CD4-positive, alpha-beta T cell treated with Interferon alpha-2 for 1 hour (primary cell): ENCODE measurements around the gene UBA52.
"Not testable (repeated sequence)": the region's sequence is repeated elsewhere in the genome, so short reads cannot be mapped to it uniquely, and the experiment has no call there.

ENCODE experiments used
- DNase-seq, 2 donors: peaks; one replicate each; pipeline ENCODE4 v3.0.0-alpha.2; 2020 to 2022

The UBA52 gene

DNA sequence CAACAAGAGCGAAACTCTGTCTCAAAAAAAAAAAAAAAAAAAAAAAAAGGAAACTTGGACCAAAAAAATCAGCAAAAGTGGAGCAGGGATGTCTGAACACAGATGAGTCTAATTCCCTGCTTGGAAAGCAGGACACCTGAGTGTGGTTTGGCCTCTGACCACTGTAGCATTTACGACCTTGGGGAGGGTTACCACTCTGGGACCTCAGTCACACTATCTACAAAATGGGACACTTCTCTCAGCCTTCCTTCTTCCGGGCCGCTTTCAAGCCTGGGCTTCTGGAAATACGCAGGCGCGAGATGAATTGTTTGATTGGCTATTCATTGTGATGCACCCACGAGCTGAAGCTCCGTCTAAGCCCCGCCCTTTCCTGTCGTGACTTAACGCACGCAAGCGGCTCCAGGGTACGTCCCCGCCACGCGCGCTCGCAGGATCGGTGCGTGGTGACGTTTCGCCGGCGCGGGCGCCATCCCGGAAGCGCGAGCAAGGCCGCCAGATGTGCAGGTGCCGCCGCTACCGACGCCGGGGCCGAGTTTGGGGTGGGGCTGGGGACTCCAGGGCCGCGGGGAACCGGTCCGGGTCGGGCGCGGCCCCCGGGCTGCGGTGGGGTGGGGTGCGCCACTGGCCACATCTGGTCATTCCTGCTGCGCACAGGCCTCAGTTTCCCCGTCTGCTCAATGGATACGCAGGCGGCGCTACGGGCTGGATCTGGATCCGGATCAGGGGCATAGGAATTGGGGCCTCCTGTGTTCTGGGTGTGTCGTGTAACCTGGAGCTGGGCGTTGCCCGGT, 14.1 kb upstream of the UBA52 start, which contains the start of gene KXD1:
TSS of gene KXD1 (plus strand) at position 460 of the 791 bp plus-strand sequence. CDS start 4,187 bp downstream, outside the sequence.
- DNase-seq = peak; percentile 99

DNA sequence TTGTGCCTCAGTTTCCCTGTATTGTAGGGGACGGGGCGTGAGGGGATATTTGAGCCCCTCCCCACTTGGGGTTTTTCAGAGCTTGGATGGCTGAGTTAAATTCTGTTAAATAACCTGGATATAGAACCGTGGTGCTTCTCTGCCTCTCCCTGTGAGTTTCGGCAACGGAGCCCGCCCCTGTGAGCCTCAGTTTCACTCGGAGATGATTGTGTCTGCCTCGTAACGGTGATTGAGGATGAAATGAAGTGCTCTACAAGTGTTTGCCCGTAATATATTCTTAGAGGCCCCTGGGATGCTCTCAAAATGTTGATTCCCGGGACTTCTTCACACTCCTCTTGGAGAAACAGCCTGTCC, 13.5 kb upstream of the UBA52 start:
- peak in 1 of 2 donors; percentile 17 for DNase-seq

DNA sequence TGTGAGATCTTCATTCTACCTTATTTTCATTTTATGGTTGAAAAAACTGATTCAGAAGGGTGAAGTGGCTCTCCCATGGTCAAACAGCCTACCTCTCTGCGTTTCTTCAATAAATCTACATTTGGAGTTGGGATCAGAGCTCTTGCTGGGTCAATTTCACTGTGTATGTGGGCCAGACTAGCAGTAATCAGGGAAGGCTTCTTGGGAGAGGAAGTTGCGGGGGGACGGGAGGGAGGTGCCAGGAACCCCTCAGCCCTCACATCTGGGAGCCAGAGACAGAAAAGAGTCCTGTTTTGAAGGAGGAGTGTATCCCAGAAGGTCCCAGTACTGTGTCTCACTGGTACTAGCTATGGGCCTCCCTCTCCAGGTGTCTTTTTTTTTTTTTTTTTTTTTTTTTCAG, 13.1 kb upstream of the UBA52 start:
- no peak for DNase-seq

DNA sequence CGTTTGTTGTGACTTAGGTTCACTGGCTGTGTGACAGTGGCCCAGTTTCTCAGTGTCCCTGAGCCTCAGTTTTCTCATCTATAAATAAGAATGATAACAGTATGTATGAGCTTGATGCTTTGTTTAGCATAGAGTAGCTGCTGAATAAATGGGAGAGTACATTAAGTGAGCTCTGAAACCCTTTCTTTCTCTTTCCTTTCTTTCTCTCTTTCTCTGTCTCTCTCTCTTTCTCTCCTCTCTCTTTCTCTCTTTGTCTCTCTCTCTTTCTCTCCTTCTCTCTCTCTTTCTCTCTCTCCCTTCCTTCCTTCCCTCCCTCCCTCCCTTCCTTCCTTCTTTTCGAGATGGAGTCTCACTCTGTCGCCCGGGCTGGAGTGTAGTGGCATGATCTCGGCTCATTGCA, 12.0 kb upstream of the UBA52 start:
- no peak for DNase-seq

DNA sequence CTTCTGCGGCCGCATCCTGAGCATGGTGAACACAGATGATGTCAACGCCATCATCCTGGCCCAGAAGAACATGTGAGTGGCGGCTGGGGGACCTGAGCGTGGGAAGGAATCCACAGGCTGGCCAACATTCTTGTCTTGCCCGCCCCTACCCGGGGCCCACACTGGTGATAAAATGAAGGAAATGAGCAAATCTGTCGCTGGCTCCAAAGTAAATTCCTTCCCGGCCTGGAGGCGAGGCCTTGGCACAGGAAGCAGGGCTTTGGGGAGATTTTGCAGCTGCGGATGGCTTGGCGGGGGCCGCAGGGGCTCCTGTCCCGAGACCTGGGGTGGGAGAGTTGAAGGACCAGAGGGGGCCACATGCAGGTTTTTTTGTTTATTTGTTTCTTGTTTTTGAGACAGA, 9.6 kb upstream of the UBA52 start:
- no peak for DNase-seq

DNA sequence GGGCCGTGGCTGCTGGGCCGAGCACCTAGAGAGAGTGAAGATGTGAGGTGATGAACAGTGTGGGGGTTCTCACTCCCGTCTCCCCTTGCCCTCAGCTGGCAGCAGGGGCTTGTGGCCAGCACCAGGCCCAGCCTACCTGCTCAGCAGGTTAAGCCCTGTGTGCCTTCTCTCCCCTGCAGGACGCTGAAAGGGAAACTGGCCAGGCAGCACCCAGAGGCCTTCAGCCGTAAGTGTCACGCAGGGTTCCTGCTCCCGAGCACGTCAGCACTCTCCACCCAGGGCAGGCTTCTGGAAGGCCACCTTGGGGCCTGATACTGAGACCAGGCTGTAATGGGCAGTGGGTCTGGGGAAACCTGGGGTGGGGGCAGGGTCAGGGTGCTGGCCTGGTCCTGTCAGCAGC, 4.7 kb upstream of the UBA52 start:
- DNase-seq = no peak

DNA sequence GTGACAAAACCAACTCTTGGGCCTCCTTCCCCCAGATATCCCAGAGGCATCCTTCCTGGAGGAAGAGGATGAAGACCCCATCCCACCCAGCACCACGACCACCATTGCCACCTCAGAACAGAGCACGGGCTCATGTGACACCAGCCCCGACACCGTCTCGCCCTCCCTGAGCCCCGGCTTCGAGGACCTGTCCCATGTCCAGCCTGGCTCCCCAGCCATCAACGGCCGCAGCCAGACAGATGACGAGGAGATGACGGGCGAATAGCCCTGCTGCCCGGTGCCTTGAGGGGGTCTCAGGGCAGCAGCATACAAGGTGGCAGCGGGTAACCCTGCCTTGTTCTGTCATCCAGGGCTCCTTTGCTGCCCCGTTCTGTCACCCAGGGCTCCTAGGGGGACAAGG, 3.3 kb upstream of the UBA52 start:
- DNase-seq = no peak

DNA sequence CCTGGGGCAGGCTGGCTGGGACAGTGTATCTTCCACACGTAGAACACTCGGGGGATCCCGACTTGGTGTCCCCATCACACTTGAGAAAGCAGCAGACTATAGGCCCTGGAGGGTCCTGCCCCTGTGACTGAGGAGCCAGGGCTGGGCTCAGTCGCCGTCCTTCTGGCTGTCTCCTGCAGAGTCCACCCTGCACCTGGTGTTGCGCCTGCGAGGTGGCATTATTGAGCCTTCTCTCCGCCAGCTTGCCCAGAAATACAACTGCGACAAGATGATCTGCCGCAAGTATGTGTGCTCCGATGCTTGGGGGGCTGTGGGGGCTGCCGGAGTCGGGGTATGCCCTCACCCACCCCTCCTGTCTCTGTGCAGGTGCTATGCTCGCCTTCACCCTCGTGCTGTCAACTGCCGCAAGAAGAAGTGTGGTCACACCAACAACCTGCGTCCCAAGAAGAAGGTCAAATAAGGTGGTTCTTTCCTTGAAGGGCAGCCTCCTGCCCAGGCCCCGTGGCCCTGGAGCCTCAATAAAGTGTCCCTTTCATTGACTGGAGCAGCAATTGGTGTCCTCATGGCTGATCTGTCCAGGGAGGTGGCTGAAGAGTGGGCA, 3.1 kb downstream of the UBA52 start:
- no peak for DNase-seq

DNA sequence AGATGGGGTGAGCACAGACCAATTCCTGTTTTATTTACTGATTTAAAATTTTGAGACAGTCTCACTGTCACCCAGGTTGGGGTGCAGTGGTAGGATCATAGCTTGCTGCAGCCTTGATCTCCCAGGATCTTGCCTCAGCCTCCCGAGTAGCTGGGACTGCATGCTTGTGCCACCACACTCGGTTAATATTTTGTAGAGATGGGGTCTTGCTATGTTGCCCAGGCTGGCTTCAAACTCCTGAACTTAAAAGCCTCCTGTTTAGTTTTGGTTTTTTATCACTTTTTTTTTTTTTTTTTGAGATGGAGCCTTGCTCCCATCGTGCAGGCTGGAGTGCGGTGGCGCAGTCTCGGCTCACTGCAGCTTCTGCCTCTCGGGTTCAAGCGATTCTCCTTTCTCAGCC, 4.7 kb downstream of the UBA52 start:
- no peak for DNase-seq

DNA sequence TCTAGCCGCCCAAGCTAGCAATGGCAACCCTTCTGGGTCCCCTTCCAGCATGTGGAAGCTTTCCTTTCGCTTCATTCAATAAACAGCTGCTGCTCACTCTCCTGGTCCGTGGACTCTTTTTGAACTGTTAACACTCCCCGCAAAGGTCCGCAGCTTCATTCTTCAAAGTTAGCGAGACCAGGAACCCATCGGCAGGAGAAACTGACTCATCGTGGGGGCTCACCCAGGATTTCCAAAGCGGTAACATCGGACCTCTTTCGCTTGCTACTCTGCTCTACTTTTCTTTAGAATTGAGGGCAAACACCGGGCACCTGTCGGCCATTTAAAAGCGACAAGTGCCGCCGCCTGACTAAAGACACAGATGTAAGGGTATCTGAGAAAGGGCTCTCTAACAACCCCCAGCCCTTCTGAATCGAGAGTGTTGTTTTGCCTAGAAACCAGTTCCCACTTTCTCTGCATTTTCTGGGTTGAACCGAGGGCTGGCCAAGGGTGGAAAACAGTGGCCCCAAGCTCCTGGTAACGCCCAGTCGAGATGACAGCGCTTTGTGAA, 5.8 kb downstream of the UBA52 start:
- DNase-seq = no peak

DNA sequence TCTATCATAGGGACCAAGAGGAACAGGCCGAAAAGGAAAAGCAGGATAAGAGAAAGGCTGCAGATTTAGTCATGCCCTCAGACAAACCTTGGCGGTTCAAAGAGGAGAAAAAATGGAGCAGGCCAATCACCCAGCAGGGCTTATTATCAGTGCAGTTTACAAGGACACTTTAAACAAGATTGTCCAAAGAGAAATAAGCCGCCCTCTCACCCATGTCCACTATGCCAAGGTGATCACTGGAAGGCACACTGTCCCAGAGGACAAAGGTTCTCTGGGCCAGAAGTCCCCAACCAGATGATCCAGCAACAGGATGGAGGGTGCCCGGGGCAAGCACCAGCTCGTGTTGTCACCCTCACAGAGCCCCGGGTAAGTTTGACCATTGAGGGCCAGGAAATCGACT, 8.7 kb downstream of the UBA52 start:
- no peak for DNase-seq

DNA sequence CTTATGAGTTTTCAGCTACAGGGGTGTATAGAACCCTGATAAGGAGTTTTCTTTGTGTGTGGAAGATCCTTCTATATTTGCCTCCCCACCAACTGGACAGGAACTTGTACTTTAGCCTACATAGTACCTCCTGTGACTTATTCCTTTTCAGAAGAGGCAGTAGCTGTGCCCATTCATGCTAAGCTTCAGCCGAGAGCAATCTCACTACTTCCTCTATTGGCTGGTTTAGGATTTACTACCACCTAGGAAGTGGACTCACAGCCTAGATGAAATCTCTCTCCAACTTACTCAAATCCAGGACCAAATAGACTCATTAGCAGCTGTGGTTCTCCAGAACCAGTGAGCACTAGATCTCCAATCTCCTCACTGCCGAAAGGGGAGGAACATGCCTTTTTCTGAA, 14.6 kb downstream of the UBA52 start:
- no peak for DNase-seq

DNA sequence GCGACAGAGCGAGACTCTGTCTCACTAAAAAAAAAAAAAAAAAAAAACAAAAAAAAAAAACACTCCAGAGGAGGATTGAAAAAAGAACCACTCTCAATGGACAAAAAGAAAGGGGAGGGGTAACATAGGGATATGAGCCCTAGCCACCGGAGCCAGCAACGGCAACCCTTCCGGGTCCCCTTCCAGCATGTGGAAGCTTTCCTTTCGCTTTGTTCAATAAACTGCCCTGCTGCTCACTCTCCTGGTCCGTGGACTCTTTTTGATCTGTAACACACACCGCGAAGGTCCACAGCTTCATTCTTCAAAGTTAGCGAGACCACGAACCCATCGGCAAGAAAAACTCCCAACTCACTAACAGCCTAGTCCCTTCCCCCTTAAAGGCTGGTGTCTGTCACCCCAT, 15.9 kb downstream of the UBA52 start:
- DNase-seq = no peak

DNA sequence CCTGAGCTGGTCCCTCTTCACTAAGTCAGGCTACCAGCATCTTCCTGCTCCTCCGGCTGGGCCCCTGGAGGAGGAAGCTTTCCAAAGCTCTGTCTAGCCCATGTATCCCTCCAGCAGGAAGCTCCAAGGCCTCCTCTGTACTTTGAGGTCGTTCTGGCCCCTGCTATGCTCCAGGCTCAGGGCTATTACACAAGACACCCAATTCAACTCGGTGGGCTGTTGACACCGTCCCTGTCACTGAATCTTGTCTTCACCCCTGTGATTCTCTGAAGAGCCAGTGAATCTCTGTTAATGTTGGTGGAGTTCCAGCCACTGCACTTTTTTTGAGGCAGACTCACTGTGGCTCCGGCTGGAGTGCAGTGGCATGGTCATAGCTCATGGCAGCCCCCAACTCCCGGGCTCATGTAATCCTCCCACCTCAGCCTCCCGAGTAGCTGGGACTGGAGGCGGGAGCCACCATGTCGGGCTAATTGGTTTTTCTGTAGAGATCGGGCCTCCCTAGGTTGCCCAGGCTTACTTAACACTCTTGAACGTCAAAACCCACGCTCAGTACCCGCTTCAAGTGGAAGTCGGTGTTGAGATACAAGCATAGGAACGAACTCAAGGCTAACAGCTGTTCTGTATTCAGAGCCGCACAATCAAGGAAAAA, 16.4 kb downstream of the UBA52 start:
- no peak for DNase-seq

DNA sequence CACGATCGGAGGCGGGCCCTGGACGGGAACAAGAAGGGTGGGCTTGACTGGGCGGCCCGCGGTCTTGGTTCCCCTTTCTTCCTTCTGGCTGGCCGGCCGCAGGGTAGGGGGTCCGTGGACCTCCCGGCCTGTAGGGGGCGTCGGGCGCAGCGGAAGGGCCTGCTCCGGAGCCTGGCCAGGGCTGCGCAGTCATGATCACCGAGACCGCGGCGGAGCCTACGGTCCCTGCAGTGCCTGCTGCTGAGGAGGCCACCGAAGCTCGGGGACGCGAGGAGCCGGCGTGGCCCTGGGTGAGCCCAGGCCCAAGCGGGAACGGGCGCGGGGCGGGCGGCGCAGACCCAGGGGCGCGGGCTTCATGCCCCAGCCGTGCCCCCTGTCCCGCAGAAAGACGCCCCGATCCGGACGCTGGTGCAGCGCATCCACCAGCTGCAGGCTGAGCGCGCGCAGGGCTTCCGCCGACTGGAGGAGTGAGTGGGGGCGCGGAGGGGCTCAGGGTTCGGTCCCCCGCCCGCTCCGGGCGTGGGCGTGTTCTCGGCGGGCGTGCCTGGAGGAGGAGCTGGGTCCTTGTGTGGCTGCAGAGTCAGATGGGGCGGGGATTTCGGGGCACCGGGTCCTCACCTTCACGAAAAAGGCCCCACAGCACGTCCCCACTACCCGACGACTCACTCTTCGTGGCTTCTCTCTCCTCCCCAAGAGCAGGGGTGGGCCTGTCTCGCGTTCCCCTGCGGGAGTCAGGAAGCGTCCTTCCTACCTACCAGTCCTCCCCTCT, 17.1 kb downstream of the UBA52 start, which contains the start of gene REX1BD:
TSS of gene REX1BD (plus strand) at position 188 of the 769 bp plus-strand sequence. CDS start at position 192, 4 bp downstream.
- DNase-seq = peak; percentile 87 to 91

DNA sequence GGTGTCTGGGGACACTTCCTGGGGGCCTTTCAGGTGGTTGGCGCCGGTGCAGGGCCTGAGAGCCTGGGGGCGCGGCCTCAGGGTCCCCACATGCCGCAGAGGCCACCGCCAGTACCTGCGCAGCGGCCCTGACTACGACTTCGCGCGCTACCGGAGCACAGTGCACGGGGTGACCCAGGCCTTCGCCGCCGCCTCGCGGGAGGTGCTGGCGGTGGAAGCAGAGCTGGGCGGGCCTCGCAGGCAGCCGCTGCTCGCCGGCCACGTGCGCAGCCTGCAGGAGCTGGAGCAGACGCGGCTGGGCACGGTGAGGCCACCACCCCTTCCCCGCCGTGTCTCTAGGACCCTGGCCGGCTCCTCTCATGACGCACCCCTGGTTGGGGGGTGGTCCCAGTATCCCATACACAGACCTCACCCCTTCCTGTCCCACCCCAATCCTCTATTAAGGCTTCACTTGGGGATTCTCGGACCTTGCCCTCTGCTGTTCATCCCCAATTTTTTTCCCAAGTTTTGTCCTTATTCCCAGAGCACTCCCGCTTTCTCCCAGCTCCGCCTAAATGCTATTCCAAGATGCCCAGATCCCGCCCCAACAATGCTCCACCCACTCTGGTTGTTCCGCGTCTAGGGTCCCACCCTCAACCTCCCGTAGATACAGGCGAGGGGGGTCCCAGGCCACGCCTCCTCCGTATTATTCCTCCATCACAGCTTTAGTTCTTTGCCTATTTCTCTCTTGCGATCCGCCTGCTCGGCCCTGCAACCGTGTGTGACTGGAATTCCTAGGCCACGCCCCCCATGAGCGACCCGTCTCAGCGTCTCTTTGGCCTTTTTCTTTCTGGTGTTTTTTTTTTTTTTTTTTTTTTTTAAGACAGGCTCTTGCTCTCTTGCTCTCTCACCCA, 18.0 kb downstream of the UBA52 start:
- DNase-seq = peak in 1 of 2 donors; percentile 65

DNA sequence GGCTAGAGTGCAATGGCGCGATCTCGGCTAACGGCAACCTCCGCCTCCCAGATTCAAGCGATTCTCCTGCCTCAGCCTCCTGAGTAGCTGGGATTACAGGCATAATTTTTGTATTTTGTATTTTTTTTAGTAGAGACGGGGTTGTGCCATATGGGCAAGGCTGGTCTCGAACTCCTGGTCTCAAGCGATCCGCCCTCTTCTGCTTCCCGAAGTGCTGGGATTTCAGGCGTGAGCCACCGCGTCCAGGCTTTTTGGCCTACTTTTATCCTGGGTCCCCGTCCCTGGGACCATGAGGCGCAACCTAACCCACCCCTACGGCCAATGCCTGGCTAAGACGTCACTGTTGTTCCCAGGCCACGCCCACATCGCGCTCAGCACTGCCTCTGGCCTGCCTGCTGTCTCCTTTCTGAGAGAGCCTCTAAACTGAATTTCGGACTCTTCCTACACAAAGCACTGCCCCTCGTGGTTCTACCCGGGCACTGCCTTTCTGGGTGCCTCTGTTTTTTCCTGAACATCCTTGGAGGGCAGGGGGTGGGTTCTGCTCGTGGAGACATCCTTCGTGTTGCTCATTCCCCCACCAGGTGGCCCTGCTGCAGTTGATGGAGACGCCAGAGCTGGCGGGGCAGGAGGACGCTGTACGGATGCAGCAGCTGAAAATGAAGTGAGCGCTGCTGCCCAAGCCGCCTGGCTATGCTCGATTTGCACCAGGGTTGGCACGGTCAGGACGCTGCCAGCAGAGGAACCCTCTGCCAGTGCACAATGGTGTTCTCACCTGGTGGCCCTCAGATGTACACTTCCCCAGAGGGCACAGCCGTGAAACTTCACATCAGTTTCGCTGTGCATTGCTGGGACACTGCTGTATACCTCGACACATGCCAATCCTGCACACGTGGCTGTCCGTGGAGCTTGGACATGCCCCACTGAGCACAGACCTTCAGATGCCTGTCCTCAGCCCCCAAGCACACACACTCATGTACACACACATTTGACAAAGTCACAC, 18.9 kb downstream of the UBA52 start:
- DNase-seq = peak in 1 of 2 donors; percentile 34

DNA sequence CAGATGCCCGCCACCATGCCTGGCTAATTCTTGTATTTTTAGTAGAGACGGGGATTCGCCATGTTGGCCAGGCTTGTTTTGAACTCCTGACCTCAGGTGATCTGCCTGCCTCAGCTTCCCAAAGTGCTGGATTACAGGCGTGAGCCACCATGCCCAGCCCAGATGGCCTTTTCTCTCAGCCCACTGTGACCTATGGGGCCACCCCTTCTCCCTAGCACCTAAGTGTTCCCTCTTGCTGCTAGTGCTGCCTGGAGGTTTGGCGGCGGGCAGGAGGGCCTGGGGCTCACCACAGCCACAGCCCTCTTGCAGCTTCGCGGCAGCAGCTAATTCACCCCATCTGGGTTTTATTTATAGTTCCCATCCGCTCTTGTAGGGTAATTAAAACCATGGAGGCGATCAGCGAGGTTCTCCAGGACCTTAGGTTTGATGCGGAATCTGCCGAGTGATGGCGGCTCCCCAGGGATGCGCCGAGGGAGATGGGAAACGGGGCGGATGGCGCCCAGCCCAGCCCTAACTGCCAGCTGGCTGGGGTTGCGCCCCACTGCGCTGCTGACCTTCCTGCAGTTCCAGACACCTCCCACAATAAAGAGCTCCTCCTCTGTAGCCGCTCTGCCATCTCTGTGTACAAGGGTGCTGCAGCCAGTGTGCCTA, 20.2 kb downstream of the UBA52 start:
- no peak for DNase-seq

DNA sequence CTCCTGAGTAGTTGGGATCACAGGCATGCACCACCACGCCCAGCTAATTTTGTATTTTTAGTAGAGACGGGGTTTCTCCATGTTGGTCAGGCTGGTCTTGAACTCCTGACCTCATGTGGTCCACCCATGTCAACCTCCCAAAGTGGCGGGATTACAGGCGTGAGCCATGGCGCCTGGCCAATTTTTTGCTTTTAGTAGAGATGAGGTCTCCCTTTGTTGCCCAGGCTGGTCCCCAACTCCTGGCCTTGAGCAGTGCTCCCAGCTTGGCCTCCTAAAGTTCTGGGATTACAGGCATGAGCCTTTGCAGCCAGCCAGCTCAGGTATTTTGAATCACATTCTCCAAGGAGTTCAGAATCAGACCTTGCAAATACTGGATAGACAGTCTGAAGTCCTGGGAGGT, 21.1 kb downstream of the UBA52 start:
- DNase-seq = not testable (repeated sequence)
